Measurements from ENCODE around the gene IL17RB. TPM values are rescaled to one million over a fixed set of nuclear protein-coding genes. Genes with fewer than 3 reads are reported as not detected.

IL17RB gene
- total and polyA plus RNA-seq, 2 donors (not counting 1 experiment from before 2014, with no cell fraction given), result 0.07 to 0.32 TPM

GRCh38 chr3:53863145-53863544, 16.8 kb downstream of the IL17RB start:
- Histone ChIP-seq H3K79me2 (ENCODE audit: control insufficient read depth, insufficient read depth, low read length) (no peaks in the 10 kb centered on the region), H3K9ac (ENCODE audit: low read length) (no peak overlapping the region), H4K20me1 (ENCODE audit: control insufficient read depth, insufficient read depth, low read length, poor library complexity, severe bottlenecking) (no peaks in the 10 kb centered on the region), H2AFZ (ENCODE audit: insufficient read depth, low read depth, low read length, poor library complexity, severe bottlenecking) (no peak overlapping the region), H3K36me3 (replicated peaks in 1 of 2; ENCODE audit: control extremely low read depth in 1 of 2, control insufficient read depth in 1 of 2, extremely low read depth in 1 of 2, insufficient read depth in 2 of 2, low read length in 1 of 2) (peaks cover 11 to 42% of the 10 kb centered on the region in 2 experiments), H3K4me3 (ENCODE audit: control extremely low read depth in 1 of 5, extremely low read depth in 1 of 5, insufficient read depth in 1 of 5, low read depth in 2 of 5, low read length in 4 of 5) (no peak overlapping the region), H3K4me1 (ENCODE audit: control insufficient read depth in 2 of 2, insufficient read depth in 2 of 2, low read length in 2 of 2) (peaks cover 4 to 6% of the 10 kb centered on the region in 2 donors), H3K27ac (ENCODE audit: low read length in 2 of 2) (no peak overlapping the region), H3K27me3 (replicated peaks in 1 of 4; ENCODE audit: control extremely low read depth in 1 of 4, control insufficient read depth in 3 of 4, insufficient read depth in 4 of 4, low read length in 3 of 4) (no peaks in the 10 kb centered on the region), H3K4me2 (replicated peaks; ENCODE audit: low read depth, low read length, poor library complexity, severe bottlenecking) (no peak overlapping the region), H3K9me3 (ENCODE audit: control extremely low read depth in 1 of 3, control insufficient read depth in 2 of 3, insufficient read depth in 1 of 3, low read length in 2 of 3) (no peaks in the 10 kb centered on the region)
- no CpG with 5 or more reads among the region's 1 CpG for WGBS (ENCODE audit: insufficient coverage)
- Mint-ChIP-seq H3K4me1 (peaks cover 30% of the 10 kb centered on the region), H3K27me3 (no peaks in the 10 kb centered on the region), H3K4me3 (no peak overlapping the region), H3K27ac (no peak overlapping the region), H3K9me3 (ENCODE audit: insufficient read depth) (no peaks in the 10 kb centered on the region)
- DNase-seq (no peak), ATAC-seq (ENCODE audit: low read depth) (no peak)
- ChIA-PET CTCF (interaction anchor here (1.0 kb wide), 1 partner anchor 10 kb away, joined by 4 read pairs; no protein-coding TSS in a partner anchor), POLR2A (no interaction called here)
- intact Hi-C loops (cut with micrococcal nuclease), result no loop called here
- no peak for TF ChIP-seq EZH2 (IDR thresholded peaks at IDR 0.05; ENCODE audit: borderline replicate concordance, insufficient read depth, low read depth, low read length, poor library complexity, severe bottlenecking)
- TF ChIP-seq CTCF (IDR thresholded peaks at IDR 0.05), result no peak

GRCh38 chr3:53865732-53866499, 19.5 kb downstream of the IL17RB start:
- no peak for DNase-seq
- Histone ChIP-seq H3K36me3 (replicated peaks in 1 of 2; ENCODE audit: control extremely low read depth in 1 of 2, control insufficient read depth in 1 of 2, extremely low read depth in 1 of 2, insufficient read depth in 2 of 2, low read length in 1 of 2) (peaks cover 15 to 59% of the 10 kb centered on the region in 2 experiments), H3K27me3 (replicated peaks in 1 of 4; ENCODE audit: control extremely low read depth in 1 of 4, control insufficient read depth in 3 of 4, insufficient read depth in 4 of 4, low read length in 3 of 4) (no peaks in the 10 kb centered on the region), H3K79me2 (ENCODE audit: control insufficient read depth, insufficient read depth, low read length) (no peaks in the 10 kb centered on the region), H3K27ac (ENCODE audit: low read length in 2 of 2) (no peak overlapping the region), H3K9ac (ENCODE audit: low read length) (no peak overlapping the region), H3K9me3 (ENCODE audit: control extremely low read depth in 1 of 3, control insufficient read depth in 2 of 3, insufficient read depth in 1 of 3, low read length in 2 of 3) (no peaks in the 10 kb centered on the region), H3K4me3 (ENCODE audit: control extremely low read depth in 1 of 5, extremely low read depth in 1 of 5, insufficient read depth in 1 of 5, low read depth in 2 of 5, low read length in 4 of 5) (no peak overlapping the region), H4K20me1 (ENCODE audit: control insufficient read depth, insufficient read depth, low read length, poor library complexity, severe bottlenecking) (no peaks in the 10 kb centered on the region), H2AFZ (ENCODE audit: insufficient read depth, low read depth, low read length, poor library complexity, severe bottlenecking) (no peak overlapping the region), H3K4me2 (replicated peaks; ENCODE audit: low read depth, low read length, poor library complexity, severe bottlenecking) (no peak overlapping the region), H3K4me1 (ENCODE audit: control insufficient read depth in 2 of 2, insufficient read depth in 2 of 2, low read length in 2 of 2) (peaks cover 4 to 6% of the 10 kb centered on the region in 2 donors)
- peaks cover 23% of the 10 kb centered on the region for H3K4me1 Mint-ChIP-seq
- ATAC-seq (ENCODE audit: low read depth), result no peak
- 100% methylated on average over 2 of the region's 5 CpGs for WGBS (ENCODE audit: insufficient coverage)
- no peak for TF ChIP-seq EZH2 (IDR thresholded peaks at IDR 0.05; ENCODE audit: borderline replicate concordance, insufficient read depth, low read depth, low read length, poor library complexity, severe bottlenecking)
- TF ChIP-seq CTCF (IDR thresholded peaks at IDR 0.05), result no peak
- no peak overlapping the region for H3K27ac Mint-ChIP-seq
- no peaks in the 10 kb centered on the region for H3K27me3 Mint-ChIP-seq
- ChIA-PET CTCF (interaction anchor here (0.7 kb wide), 1 partner anchor 1479 kb away, joined by 4 read pairs; no protein-coding TSS in a partner anchor), POLR2A (no interaction called here)
- intact Hi-C loops (cut with micrococcal nuclease), result no loop called here
- H3K9me3 Mint-ChIP-seq (ENCODE audit: insufficient read depth), result no peaks in the 10 kb centered on the region
- no peak overlapping the region for H3K4me3 Mint-ChIP-seq

Data from B cell (primary cell).